Measurements from ENCODE around the gene INO80D. TPM values are rescaled to one million over a fixed set of nuclear protein-coding genes. Genes with fewer than 3 reads are reported as not detected.
"Not testable (repeated sequence)": the region's sequence is repeated elsewhere in the genome, so short reads cannot be mapped to it uniquely, and the experiment has no call there.

The INO80D gene
- total RNA-seq, 4 donors from 2014 or later, result 6.4 to 45.6 (median 23.4) TPM

GRCh38 chr2:206083602-206084438 is 2.2 kb downstream of the INO80D start:
- DNase-seq, result no peak
- H3K4me1 ChIP-seq, result peaks cover 0 to 5% of the 10 kb centered on the region in 2 donors
- no peaks in the 10 kb centered on the region for H3K27me3 ChIP-seq
- TF ChIP-seq, protein P1, sequence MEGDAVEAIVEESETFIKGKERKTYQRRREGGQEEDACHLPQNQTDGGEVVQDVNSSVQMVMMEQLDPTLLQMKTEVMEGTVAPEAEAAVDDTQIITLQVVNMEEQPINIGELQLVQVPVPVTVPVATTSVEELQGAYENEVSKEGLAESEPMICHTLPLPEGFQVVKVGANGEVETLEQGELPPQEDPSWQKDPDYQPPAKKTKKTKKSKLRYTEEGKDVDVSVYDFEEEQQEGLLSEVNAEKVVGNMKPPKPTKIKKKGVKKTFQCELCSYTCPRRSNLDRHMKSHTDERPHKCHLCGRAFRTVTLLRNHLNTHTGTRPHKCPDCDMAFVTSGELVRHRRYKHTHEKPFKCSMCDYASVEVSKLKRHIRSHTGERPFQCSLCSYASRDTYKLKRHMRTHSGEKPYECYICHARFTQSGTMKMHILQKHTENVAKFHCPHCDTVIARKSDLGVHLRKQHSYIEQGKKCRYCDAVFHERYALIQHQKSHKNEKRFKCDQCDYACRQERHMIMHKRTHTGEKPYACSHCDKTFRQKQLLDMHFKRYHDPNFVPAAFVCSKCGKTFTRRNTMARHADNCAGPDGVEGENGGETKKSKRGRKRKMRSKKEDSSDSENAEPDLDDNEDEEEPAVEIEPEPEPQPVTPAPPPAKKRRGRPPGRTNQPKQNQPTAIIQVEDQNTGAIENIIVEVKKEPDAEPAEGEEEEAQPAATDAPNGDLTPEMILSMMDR (IDR thresholded peaks at IDR 0.05), result no peak
- TF ChIP-seq POLR2A (IDR thresholded peaks at IDR 0.05), result no peak
- peak overlapping the region; percentile 77 for H3K4me3 ChIP-seq
- intact Hi-C loops (cut with DNase I; ENCODE audit: low total_unique reads), result no loop called here
- H3K36me3 ChIP-seq, result no peaks in the 10 kb centered on the region
- H3K9me3 ChIP-seq, result no peaks in the 10 kb centered on the region
- H3K27ac ChIP-seq, result peak overlapping the region; percentile 99

- TF ChIP-seq, protein P1 (IDR thresholded peaks at IDR 0.05), result no peak
- no peak for TF ChIP-seq POLR2A (IDR thresholded peaks at IDR 0.05)
- Histone ChIP-seq H3K4me3 (no peak overlapping the region), H3K27me3 (no peaks in the 10 kb centered on the region), H3K9me3 (no peaks in the 10 kb centered on the region), H3K36me3 (no peaks in the 10 kb centered on the region), H3K4me1 (peaks cover 0 to 5% of the 10 kb centered on the region in 2 donors), H3K27ac (no peak overlapping the region)
- intact Hi-C loops (cut with DNase I; ENCODE audit: low total_unique reads), result no loop called here
- no peak for DNase-seq
Observed at GRCh38 chr2:206082298-206082843, 3.6 kb downstream of the INO80D start.

DNA sequence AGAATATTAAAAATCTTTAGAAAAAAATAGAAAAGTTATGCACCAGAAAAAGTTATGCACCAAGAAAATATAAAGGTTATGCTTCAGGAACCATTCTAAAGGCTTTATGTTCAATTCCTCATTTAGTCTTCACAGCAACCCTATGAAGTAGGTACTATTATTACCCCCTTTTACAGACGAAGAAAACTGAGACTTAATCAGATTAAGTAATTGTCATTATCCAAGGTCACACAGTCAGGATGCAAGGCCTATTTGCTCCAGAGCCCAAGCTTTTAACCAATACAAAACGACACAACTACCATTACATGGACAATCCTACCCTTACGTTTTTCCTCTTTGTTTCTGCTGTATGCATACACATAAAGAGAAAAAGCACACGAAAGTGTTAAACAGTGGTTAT is 5.0 kb downstream of the INO80D start:
- Histone ChIP-seq H3K36me3 (no peaks in the 10 kb centered on the region), H3K27ac (no peak overlapping the region), H3K4me1 (peaks cover 0 to 5% of the 10 kb centered on the region in 2 donors), H3K27me3 (no peaks in the 10 kb centered on the region), H3K9me3 (no peaks in the 10 kb centered on the region), H3K4me3 (no peak overlapping the region)
- TF ChIP-seq, protein P1 (IDR thresholded peaks at IDR 0.05), result no peak
- no peak for TF ChIP-seq POLR2A (IDR thresholded peaks at IDR 0.05)
- no peak for DNase-seq
- intact Hi-C loops (cut with DNase I; ENCODE audit: low total_unique reads), result no loop called here

- no peaks in the 10 kb centered on the region for H3K9me3 ChIP-seq
- no peak overlapping the region for H3K4me3 ChIP-seq
- intact Hi-C loops (cut with DNase I; ENCODE audit: low total_unique reads), result no loop called here
- TF ChIP-seq, protein P1 (IDR thresholded peaks at IDR 0.05), result no peak
- TF ChIP-seq POLR2A (IDR thresholded peaks at IDR 0.05), result no peak
- H3K27me3 ChIP-seq, result no peaks in the 10 kb centered on the region
- H3K4me1 ChIP-seq, result peaks cover 0 to 5% of the 10 kb centered on the region in 2 donors
- H3K27ac ChIP-seq, result no peak overlapping the region
- no peaks in the 10 kb centered on the region for H3K36me3 ChIP-seq
- DNase-seq, result no peak
Observed at GRCh38 chr2:206079699-206080465, 6.1 kb downstream of the INO80D start.

DNA sequence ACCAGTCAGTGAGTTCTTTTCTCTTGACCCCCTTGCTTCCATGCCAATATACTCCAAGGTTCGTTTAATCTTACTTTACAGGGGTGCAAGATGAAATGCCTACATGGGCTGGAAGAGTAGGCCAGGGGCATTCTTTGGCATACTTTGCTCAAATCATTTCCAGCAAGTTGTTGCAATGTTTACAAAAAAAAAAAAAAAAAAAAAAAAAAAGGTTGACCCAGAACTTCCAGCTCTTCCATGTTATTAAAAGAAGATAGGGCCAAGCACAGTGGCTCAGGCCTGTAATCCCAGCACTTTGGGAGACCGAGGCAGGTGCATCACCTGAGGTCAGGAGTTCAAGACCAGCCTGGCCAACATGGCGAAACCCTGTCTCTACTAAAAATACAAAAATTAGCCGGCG is 8.1 kb downstream of the INO80D start:
- H3K9me3 ChIP-seq; H3K4me3 ChIP-seq; H3K27ac ChIP-seq; H3K36me3 ChIP-seq; intact Hi-C loops (cut with DNase I; ENCODE audit: low total_unique reads); H3K4me1 ChIP-seq; DNase-seq; H3K27me3 ChIP-seq: not testable (repeated sequence)

Data from uterus (tissue), 4 donors.